HG03066 (cell line): ENCODE measurements around the gene DHRS4L2.

ENCODE experiments used
- ATAC-seq: cut with Tn5 transposase; IDR thresholded peaks from one replicate; pipeline ENCODE4 v1.9.1; 2021; ENCODE audit warnings: low read depth; ENCODE audit not compliant: unreplicated experiment

The DHRS4L2 gene

DNA sequence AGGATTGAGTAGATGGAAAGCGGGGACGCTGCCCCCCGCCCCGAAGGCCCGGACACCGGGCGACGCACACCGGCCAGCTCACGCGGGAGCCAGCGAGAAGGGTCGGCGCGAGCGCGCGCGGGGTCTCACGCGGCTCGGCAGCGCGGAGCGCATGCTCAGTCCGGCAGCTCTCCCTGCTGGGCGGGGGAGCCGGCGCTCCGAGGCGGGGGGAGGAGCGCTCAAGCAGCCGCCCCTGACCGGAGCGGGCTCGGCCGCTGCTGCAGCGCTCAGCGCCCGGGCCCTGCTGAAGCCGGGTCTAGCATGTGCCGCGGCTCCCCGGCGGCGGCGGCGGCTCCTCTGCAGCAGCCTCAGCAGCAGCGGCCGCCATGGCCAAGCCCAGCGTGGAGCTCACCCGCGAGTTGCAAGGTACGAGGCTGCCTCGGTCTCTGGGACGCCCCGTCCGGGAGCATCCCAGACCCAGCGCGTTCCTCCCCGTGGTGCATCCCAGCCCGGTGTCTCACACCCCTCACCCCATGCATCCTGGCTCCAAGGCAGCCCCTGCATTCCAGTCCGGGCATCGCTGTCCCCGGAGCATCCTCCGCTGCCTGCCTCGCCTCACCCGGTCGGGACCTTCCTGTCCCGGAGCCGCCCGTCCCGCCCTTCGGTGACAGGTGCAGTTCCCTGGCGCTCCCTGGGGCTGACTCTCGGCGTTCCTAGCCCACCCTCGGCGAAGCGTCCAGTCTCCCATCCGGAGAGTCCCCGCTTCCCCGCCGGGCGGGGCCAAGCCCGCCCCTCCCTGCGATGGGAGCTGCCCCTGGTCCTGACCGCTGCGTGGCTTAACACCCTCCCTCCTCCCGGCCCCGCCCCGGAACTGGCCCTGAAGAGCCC is 63.3 kb downstream of the DHRS4L2 start, which contains the start of gene CARMIL3:
CARMIL3 (plus strand) TSS at position 221 of the 867 bp plus-strand sequence; CDS start at position 366, 145 bp downstream.
- peak; percentile 47 for ATAC-seq

GRCh38 chr14:24052656-24053547 is 64.2 kb downstream of the DHRS4L2 start:
- ATAC-seq, result no peak

DNA sequence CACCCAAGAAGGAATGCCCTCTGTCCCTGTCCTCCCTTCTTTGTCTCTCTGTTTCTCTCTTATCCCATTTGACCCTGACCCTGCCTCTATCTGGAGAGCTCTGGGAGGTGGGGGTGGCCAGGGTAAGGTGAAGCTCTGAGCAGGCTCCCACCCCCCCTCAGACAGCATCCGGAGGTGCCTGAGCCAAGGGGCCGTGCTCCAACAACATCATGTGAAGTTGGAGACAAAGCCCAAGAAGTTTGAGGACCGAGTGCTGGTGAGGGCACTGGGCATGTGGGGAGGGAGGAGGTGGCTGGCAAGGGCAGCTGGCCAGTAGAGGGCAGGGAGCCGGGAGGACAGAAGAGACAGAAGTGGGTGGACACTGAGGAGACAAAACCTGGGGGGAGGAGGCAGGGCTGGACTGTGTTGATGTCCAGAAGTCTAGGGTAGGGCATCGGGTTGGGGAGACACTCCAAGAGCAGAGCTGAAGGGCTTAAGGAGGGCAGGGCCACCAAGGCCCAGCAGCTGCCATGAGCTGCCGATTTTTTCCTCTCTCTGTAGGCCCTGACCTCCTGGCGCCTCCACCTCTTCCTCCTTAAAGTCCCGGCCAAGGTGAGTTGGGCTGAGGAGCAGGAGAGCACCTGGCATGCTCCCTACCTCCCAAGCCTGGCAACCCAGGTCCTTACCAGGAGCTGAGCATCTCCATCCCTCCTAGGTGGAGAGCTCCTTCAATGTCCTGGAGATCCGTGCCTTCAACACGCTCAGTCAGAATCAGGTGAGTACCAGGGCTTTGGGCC is 65.0 kb downstream of the DHRS4L2 start:
- no peak for ATAC-seq

- ATAC-seq, result no peak
Observed at GRCh38 chr14:24054324-24054641, 65.6 kb downstream of the DHRS4L2 start.

- ATAC-seq, result no peak
Observed at GRCh38 chr14:24054646-24055045, 65.9 kb downstream of the DHRS4L2 start.
